HCT116 (cell line): ENCODE measurements around the gene ORC3. TPM values are rescaled to one million over a fixed set of nuclear protein-coding genes. Genes with fewer than 3 reads are reported as not detected.

Source experiments
- ATAC-seq: fragments of 200-7000 bp; cut with Tn5 transposase; 2 replicates; pipeline ENCODE4 v1.9.1; 2020; ENCODE audit warnings: mild to moderate bottlenecking, moderate library complexity
- BruUV-seq: library from RNA; stranded (reverse); fragments of 400-500 nt; replicated peaks from 2 replicates; lab custom pipeline; 2021; lab: Mats Ljungman, UMichigan
- CTCF ChIA-PET: fragments of 300-600 bp; sonication (Branson Sonifier 250); formaldehyde crosslinking; loops from one replicate; lab custom pipeline; 2021; ENCODE audit warnings: antibody characterized with exemption; lab: Charles Lee
- POLR2A ChIA-PET: fragments of 300-600, 350-600 bp; sonication (Branson Sonifier 250); formaldehyde crosslinking; loops from one replicate; lab custom pipeline; 2021; ENCODE audit warnings: antibody characterized with exemption; lab: Charles Lee
- RAD21 ChIA-PET, 2 experiments: fragments of 300-600 bp; sonication (Branson Sonifier 250); formaldehyde crosslinking; loops; one replicate each; lab custom pipeline; 2023; ENCODE audit warnings: low total read pairs in 2 of 2; ENCODE audit not compliant: uncharacterized antibody in 2 of 2, unreplicated experiment in 2 of 2, low non-redundant PET in 1 of 2; lab: Charles Lee
- DNase-seq: peaks from one replicate; pipeline ENCODE4 v3.0.0-alpha.2; 2010; ENCODE audit warnings: low read depth, low spot score
- H2AFZ ChIP-seq: fragments of 200-600 bp; shearing (Covaris generic), sonication (generic); 2 replicates; pipeline ENCODE4 v1.6.1; 2017; ENCODE audit warnings: low read depth, mixed run types, mixed read lengths, antibody characterized with exemption, low read length; ENCODE audit not compliant: poor library complexity, severe bottlenecking
- H3K27ac ChIP-seq: 2 replicates; pipeline ENCODE4 v1.5.1; 2012; ENCODE audit warnings: low read depth, low read length
- H3K27me3 ChIP-seq: fragments of 200-600 bp; sonication (generic); 2 replicates; pipeline ENCODE4 v1.6.1; 2016; ENCODE audit warnings: mixed run types, low read length, mixed read lengths; ENCODE audit not compliant: insufficient read depth
- H3K36me3 ChIP-seq, 2 experiments: fragments of 200-500 bp in 1 of 2; fragments of 200-600 bp in 1 of 2; sonication (Bioruptor generic) in 1 of 2; sonication (generic) in 1 of 2; 2 replicates each; pipeline versions ENCODE4 v1.5.1 to v1.6.1; 2014 to 2016; ENCODE audit warnings: low read length in 2 of 2, inconsistent platforms in 1 of 2, mixed read lengths in 1 of 2, mixed run types in 1 of 2; ENCODE audit not compliant: insufficient read depth in 2 of 2, control insufficient read depth in 1 of 2
- H3K4me1 ChIP-seq, 2 experiments: fragments of 200-600 bp in 1 of 2; sonication (generic) in 1 of 2; 2 replicates each; pipeline versions ENCODE4 v1.5.1 to v1.6.1; 2012 to 2017; ENCODE audit warnings: low read length in 2 of 2, inconsistent platforms in 1 of 2, mild to moderate bottlenecking in 1 of 2, mixed read lengths in 1 of 2, mixed run types in 1 of 2, moderate library complexity in 1 of 2; ENCODE audit not compliant: insufficient read depth in 2 of 2, control insufficient read depth in 1 of 2
- H3K4me2 ChIP-seq: fragments of 200-600 bp; sonication (generic); 2 replicates; pipeline ENCODE4 v1.6.1; 2017; ENCODE audit warnings: mixed run types, low read length, mixed read lengths
- H3K4me3 ChIP-seq, 2 experiments: fragments of 200-600 bp in 1 of 2; sonication (generic) in 1 of 2; replicated peaks in 1 of 2; 2 replicates each; pipeline ENCODE4 v1.5.1; 2011 to 2016; ENCODE audit warnings: low read length in 2 of 2, control low read depth in 1 of 2, low read depth in 1 of 2, mild to moderate bottlenecking in 1 of 2, mixed read lengths in 1 of 2, mixed run types in 1 of 2
- H3K79me2 ChIP-seq: fragments of 200-600 bp; sonication (generic); 2 replicates; pipeline ENCODE4 v1.6.1; 2017; ENCODE audit warnings: mild to moderate bottlenecking, mixed run types, low read length, moderate library complexity, mixed read lengths; ENCODE audit not compliant: insufficient read depth
- H3K9ac ChIP-seq: fragments of 200-600 bp; sonication (generic); 2 replicates; pipeline ENCODE4 v1.6.1; 2016; ENCODE audit warnings: low read length, mixed read lengths
- H3K9me2 ChIP-seq: fragments of 200-600 bp; sonication (generic), shearing (Covaris generic); 2 replicates; pipeline ENCODE4 v1.6.1; 2017; ENCODE audit warnings: mixed run types, mild to moderate bottlenecking, moderate library complexity; ENCODE audit not compliant: insufficient read depth
- H3K9me3 ChIP-seq, 2 experiments: fragments of 200-500 bp in 1 of 2; fragments of 200-600 bp in 1 of 2; sonication (Bioruptor generic) in 1 of 2; sonication (generic) in 1 of 2; 2 replicates each; pipeline ENCODE4 v1.6.1; 2014 to 2017; ENCODE audit warnings: low read length in 2 of 2, mixed read lengths in 2 of 2, inconsistent platforms in 1 of 2, low read depth in 1 of 2, mild to moderate bottlenecking in 1 of 2, mixed run types in 1 of 2, moderate library complexity in 1 of 2; ENCODE audit not compliant: control insufficient read depth in 1 of 2, insufficient read depth in 1 of 2
- H4K20me1 ChIP-seq: fragments of 200-600 bp; sonication (generic), shearing (Covaris generic); 2 replicates; pipeline ENCODE4 v1.6.1; 2017; ENCODE audit warnings: mixed run types, mild to moderate bottlenecking, moderate library complexity; ENCODE audit not compliant: insufficient read depth
- ATF3 ChIP-seq: IDR thresholded peaks from 2 replicates; pipeline ENCODE4 v1.6.1; 2012
- CBX3 ChIP-seq: IDR thresholded peaks from 2 replicates; pipeline ENCODE4 v1.6.1; 2012; ENCODE audit warnings: low read depth
- ELF1 ChIP-seq: IDR thresholded peaks from 2 replicates; pipeline ENCODE4 v1.6.1; 2012; ENCODE audit warnings: low read depth, borderline replicate concordance
- EZH2 ChIP-seq: fragments of 200-600 bp; sonication (generic); IDR thresholded peaks from 2 replicates; pipeline ENCODE4 v1.6.1; 2017; ENCODE audit warnings: antibody characterized with exemption, mixed run types
- EZH2phosphoT487 ChIP-seq: fragments of 200-600 bp; IDR thresholded peaks from 2 replicates; pipeline ENCODE4 v1.6.1; 2018; ENCODE audit warnings: antibody characterized with exemption, borderline replicate concordance
- JUND ChIP-seq: IDR thresholded peaks from 2 replicates; pipeline ENCODE4 v1.6.1; 2012
- MAX ChIP-seq: IDR thresholded peaks from 2 replicates; pipeline ENCODE4 v1.6.1; 2012
- RAD21 ChIP-seq: IDR thresholded peaks from 2 replicates; pipeline ENCODE4 v1.6.1; 2012; ENCODE audit warnings: low read depth, mild to moderate bottlenecking
- REST ChIP-seq: IDR thresholded peaks from 2 replicates; pipeline ENCODE4 v1.6.1; 2012; ENCODE audit warnings: low read depth
- SIN3A ChIP-seq: IDR thresholded peaks from 2 replicates; pipeline ENCODE4 v1.6.1; 2012; ENCODE audit warnings: low read depth
- SRF ChIP-seq: IDR thresholded peaks from 2 replicates; pipeline ENCODE4 v1.6.1; 2012; ENCODE audit warnings: low read depth
- TCF7L2 ChIP-seq: IDR thresholded peaks from 2 replicates; pipeline ENCODE4 v1.7.0; 2011; ENCODE audit warnings: borderline replicate concordance, inconsistent platforms; ENCODE audit not compliant: insufficient read depth, insufficient read length; ENCODE audit errors: extremely low read depth
- YY1 ChIP-seq: IDR thresholded peaks from 2 replicates; pipeline ENCODE4 v1.6.1; 2011; ENCODE audit warnings: low read length, low read depth, moderate library complexity, mild to moderate bottlenecking; ENCODE audit not compliant: insufficient replicate concordance; ENCODE audit errors: extremely low read depth
- ZFX ChIP-seq: fragments of 450-650 bp; IDR thresholded peaks from 2 replicates; pipeline ENCODE4 v1.6.1; 2017
- intact Hi-C: fragments of 100-400 bp; cut with micrococcal nuclease; formaldehyde crosslinking; loops from 2 replicates; pipeline ENCODE4 v1.10.0; 2022
- total RNA-seq: library from RNA; stranded (reverse); gene quantifications from one replicate; pipeline ENCODE4 v1.2.1, GENCODE V29; 2021; ENCODE audit not compliant: unreplicated experiment

The ORC3 gene
- total RNA-seq, 1 experiment from 2014 or later = 34.2 TPM

GRCh38 chr6:87623248-87623647 is 33.3 kb downstream of the ORC3 start:
- no peaks in the 10 kb centered on the region for H3K9me2 ChIP-seq
- no peak overlapping the region for H3K9ac ChIP-seq
- H3K27me3 ChIP-seq = no peaks in the 10 kb centered on the region
- H3K4me1 ChIP-seq = no peaks in the 10 kb centered on the region
- RAD21 ChIA-PET = no interaction called here
- no TSS peak for BruUV-seq
- intact Hi-C loops = no loop called here
- CTCF ChIA-PET = no interaction called here
- no peak overlapping the region for H2AFZ ChIP-seq
- ATAC-seq (no peak), DNase-seq (no peak)
- H3K9me3 ChIP-seq = no peaks in the 10 kb centered on the region
- POLR2A ChIA-PET = no interaction called here
- H3K4me3 ChIP-seq = no peak overlapping the region
- H3K27ac ChIP-seq = no peak overlapping the region
- H3K4me2 ChIP-seq = no peak overlapping the region
- TF ChIP-seq REST (no peak), SRF (no peak), TCF7L2 (no peak), EZH2 (no peak), RAD21 (no peak), CBX3 (no peak), ATF3 (no peak), MAX (no peak), YY1 (no peak), SIN3A (no peak), ELF1 (no peak), ZFX (no peak), JUND (no peak), EZH2phosphoT487 (no peak)
- H3K36me3 ChIP-seq = peaks cover 3 to 6% of the 10 kb centered on the region in 2 experiments; a peak in 3 of 4 replicates
- no peaks in the 10 kb centered on the region for H4K20me1 ChIP-seq
- H3K79me2 ChIP-seq = 0 out of 2 replicates have a peak, but pooled peaks cover 4% of the 10 kb centered on the region
